HepG2 (cell line): Measurements from ENCODE around the gene SETD1B. TPM values are rescaled to one million over a fixed set of nuclear protein-coding genes. Genes with fewer than 3 reads are reported as not detected.

Experiments
- ARID3A ChIP-seq: IDR thresholded peaks from 2 replicates; pipeline ENCODE4 v1.6.1; 2012; ENCODE audit warnings: low read depth, low read length, improper control_type of control experiment
- ATF1 ChIP-seq: IDR thresholded peaks from 2 replicates; pipeline ENCODE4 v1.6.1; 2016; ENCODE audit warnings: mild to moderate bottlenecking, control low read depth
- ATF7-NPFF ChIP-seq: sonication (generic); formaldehyde crosslinking; IDR thresholded peaks from 2 replicates; pipeline ENCODE4 v1.8.1; 2023; ENCODE audit warnings: mild to moderate bottlenecking, low read depth, missing genetic modification reagents, moderate library complexity
- BRD4 ChIP-seq: sonication (generic); formaldehyde crosslinking; IDR thresholded peaks from 2 replicates; pipeline ENCODE4 v1.4.0; 2020; ENCODE audit warnings: missing genetic modification reagents
- FOXP4 ChIP-seq: sonication (generic); formaldehyde crosslinking; IDR thresholded peaks from 2 replicates; pipeline ENCODE4 v1.4.0; 2020; ENCODE audit warnings: missing genetic modification reagents
- HCFC1 ChIP-seq: fragments of 150-350 bp; IDR thresholded peaks from 2 replicates; pipeline ENCODE4 v1.6.1; 2014; ENCODE audit warnings: low read depth, low read length
- HOXA7 ChIP-seq: sonication (generic); formaldehyde crosslinking; IDR thresholded peaks from 2 replicates; pipeline ENCODE4 v1.8.1; 2022; ENCODE audit warnings: mild to moderate bottlenecking, missing genetic modification reagents, moderate library complexity
- IRF2 ChIP-seq: IDR thresholded peaks from 2 replicates; pipeline ENCODE4 v1.6.1; 2018; ENCODE audit warnings: missing genetic modification reagents, missing compliant biosample characterization
- KDM2A ChIP-seq: sonication (generic); formaldehyde crosslinking; IDR thresholded peaks from 2 replicates; pipeline ENCODE4 v1.4.0; 2020; ENCODE audit warnings: low read depth, missing genetic modification reagents, borderline replicate concordance
- PLSCR1 ChIP-seq: sonication (generic); formaldehyde crosslinking; IDR thresholded peaks from 2 replicates; pipeline ENCODE4 v1.5.0; 2020; ENCODE audit warnings: missing genetic modification reagents, mild to moderate bottlenecking, borderline replicate concordance
- RXRB ChIP-seq: IDR thresholded peaks from 2 replicates; pipeline ENCODE4 v1.6.1; 2016; ENCODE audit warnings: borderline replicate concordance, missing genetic modification reagents, missing compliant biosample characterization
- SP2 ChIP-seq: sonication (generic); formaldehyde crosslinking; IDR thresholded peaks from 2 replicates; pipeline ENCODE4 v1.5.1; 2020; ENCODE audit warnings: mild to moderate bottlenecking, missing genetic modification reagents
- TBL1XR1 ChIP-seq: fragments of 150-350 bp; IDR thresholded peaks from 2 replicates; pipeline ENCODE4 v1.6.1; 2014; ENCODE audit warnings: borderline replicate concordance, low read length; ENCODE audit not compliant: partially characterized antibody
- ZBTB7B ChIP-seq: sonication (generic); formaldehyde crosslinking; IDR thresholded peaks from 2 replicates; pipeline ENCODE4 v1.4.0; 2020; ENCODE audit warnings: missing genetic modification reagents
- ZKSCAN8 ChIP-seq: IDR thresholded peaks from 2 replicates; pipeline ENCODE4 v1.6.1; 2016; ENCODE audit warnings: borderline replicate concordance, missing genetic modification reagents, missing compliant biosample characterization
- ZNF124 ChIP-seq: sonication (generic); formaldehyde crosslinking; IDR thresholded peaks from 2 replicates; pipeline ENCODE4 v1.4.0; 2020; ENCODE audit warnings: missing genetic modification reagents
- ZNF142 ChIP-seq: sonication (generic); formaldehyde crosslinking; IDR thresholded peaks from 2 replicates; pipeline ENCODE4 v1.4.0; 2020; ENCODE audit warnings: missing genetic modification reagents
- ZNF326 ChIP-seq: sonication (generic); formaldehyde crosslinking; IDR thresholded peaks from 2 replicates; pipeline ENCODE4 v1.4.0; 2020; ENCODE audit warnings: missing genetic modification reagents, borderline replicate concordance
- ZNF775 ChIP-seq: sonication (generic); formaldehyde crosslinking; IDR thresholded peaks from 2 replicates; pipeline ENCODE4 v1.4.0; 2020; ENCODE audit warnings: missing genetic modification reagents, mild to moderate bottlenecking, moderate library complexity, borderline replicate concordance
- ZNF850 ChIP-seq: sonication (generic); formaldehyde crosslinking; conservative IDR thresholded peaks from 2 replicates; pipeline ENCODE4 v1.9.0; 2021; ENCODE audit warnings: mild to moderate bottlenecking, missing genetic modification reagents
- polyA plus RNA-seq, 8 experiments: library from polyadenylated mRNA; depleted of rRNA in 3 of 8; stranded (reverse) in 7 of 8; unstranded in 1 of 8; fragments of >200 nt; fragmentation: Illumina TruSeq in 4 of 8; extraction: Trizol in 4 of 8; gene quantifications; 2 replicates each; pipeline versions ENCODE4 v1.2.1 to v1.2.3, GENCODE V29; 2011 to 2016; ENCODE audit warnings: low read depth in 4 of 8, missing spikeins in 1 of 8, mixed read lengths in 1 of 8; ENCODE audit not compliant: insufficient read depth in 1 of 8
- total RNA-seq, 5 experiments: library from RNA; depleted of rRNA; stranded (reverse); fragments of >200 nt; fragmentation: Illumina TruSeq; extraction: Trizol; gene quantifications; 2 replicates each; pipeline ENCODE4 v1.2.3, GENCODE V29; 2016; ENCODE audit warnings: low read depth in 1 of 5

SETD1B gene
- total and polyA plus RNA-seq, 2 of the 13 experiments (the other 11 are each of a cell fraction or from before 2014, with no cell fraction given) = 1.1 to 1.4 TPM

- TF ChIP-seq ZKSCAN8 (CRISPR knock-in tag) (peak; percentile 96), KDM2A (CRISPR knock-in tag) (peak; percentile 98), BRD4 (CRISPR knock-in tag) (peak; percentile 59; the same call in 1 of the 2 replicates), HCFC1 (no peak), IRF2 (peak; percentile 61; the same call in 1 of the 2 replicates), ARID3A (no peak), ZNF124 (CRISPR knock-in tag) (peak; percentile 58; the same call in 1 of the 2 replicates), ATF7-NPFF (no peak; the same call in 1 of the 2 replicates), RXRB (CRISPR knock-in tag) (peak; percentile 79), PLSCR1 (CRISPR knock-in tag) (no peak), HOXA7 (CRISPR knock-in tag) (no peak), ZBTB7B (CRISPR knock-in tag) (peak; percentile 65), ZNF850 (CRISPR knock-in tag) (no peak), SP2 (CRISPR knock-in tag) (peak; percentile 61; the same call in 1 of the 2 replicates), ZNF326 (CRISPR knock-in tag) (peak; percentile 23; the same call in 1 of the 2 replicates), ATF1 (CRISPR knock-in tag) (no peak), FOXP4 (CRISPR knock-in tag) (peak; percentile 67), ZNF775 (peak; percentile 52; the same call in 1 of the 2 replicates), ZNF142 (CRISPR knock-in tag) (peak; percentile 94), TBL1XR1 (no peak)
These were observed 9.8 kb upstream of the SETD1B start (continued) for GRCh38 chr12:121793838-121794533.
